ENCODE measurements around the gene MAPK13.

DNA sequence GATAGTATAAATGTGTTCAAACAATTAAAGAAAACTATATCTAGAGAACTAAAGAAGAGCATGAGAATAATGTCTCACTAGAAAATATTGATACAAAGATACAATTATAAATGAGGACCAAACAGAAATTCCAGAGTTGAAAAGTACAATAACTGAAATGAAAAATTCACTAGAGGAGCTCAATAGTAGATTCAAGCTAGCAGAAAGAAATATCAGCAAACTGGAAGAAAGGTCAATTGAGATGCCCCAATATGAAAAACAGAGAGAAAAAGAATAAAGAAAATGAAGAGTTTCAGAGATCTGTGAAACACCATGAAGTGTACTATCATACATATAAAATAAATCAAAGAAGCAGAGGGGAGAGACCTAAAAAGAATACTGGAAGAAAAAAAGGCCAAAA, 48.2 kb downstream of the MAPK13 start:
- TF ChIP-seq, protein P1, sequence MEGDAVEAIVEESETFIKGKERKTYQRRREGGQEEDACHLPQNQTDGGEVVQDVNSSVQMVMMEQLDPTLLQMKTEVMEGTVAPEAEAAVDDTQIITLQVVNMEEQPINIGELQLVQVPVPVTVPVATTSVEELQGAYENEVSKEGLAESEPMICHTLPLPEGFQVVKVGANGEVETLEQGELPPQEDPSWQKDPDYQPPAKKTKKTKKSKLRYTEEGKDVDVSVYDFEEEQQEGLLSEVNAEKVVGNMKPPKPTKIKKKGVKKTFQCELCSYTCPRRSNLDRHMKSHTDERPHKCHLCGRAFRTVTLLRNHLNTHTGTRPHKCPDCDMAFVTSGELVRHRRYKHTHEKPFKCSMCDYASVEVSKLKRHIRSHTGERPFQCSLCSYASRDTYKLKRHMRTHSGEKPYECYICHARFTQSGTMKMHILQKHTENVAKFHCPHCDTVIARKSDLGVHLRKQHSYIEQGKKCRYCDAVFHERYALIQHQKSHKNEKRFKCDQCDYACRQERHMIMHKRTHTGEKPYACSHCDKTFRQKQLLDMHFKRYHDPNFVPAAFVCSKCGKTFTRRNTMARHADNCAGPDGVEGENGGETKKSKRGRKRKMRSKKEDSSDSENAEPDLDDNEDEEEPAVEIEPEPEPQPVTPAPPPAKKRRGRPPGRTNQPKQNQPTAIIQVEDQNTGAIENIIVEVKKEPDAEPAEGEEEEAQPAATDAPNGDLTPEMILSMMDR (IDR thresholded peaks at IDR 0.05; ENCODE audit: insufficient read depth, low read length), result no peak
- TF ChIP-seq, protein P2, sequence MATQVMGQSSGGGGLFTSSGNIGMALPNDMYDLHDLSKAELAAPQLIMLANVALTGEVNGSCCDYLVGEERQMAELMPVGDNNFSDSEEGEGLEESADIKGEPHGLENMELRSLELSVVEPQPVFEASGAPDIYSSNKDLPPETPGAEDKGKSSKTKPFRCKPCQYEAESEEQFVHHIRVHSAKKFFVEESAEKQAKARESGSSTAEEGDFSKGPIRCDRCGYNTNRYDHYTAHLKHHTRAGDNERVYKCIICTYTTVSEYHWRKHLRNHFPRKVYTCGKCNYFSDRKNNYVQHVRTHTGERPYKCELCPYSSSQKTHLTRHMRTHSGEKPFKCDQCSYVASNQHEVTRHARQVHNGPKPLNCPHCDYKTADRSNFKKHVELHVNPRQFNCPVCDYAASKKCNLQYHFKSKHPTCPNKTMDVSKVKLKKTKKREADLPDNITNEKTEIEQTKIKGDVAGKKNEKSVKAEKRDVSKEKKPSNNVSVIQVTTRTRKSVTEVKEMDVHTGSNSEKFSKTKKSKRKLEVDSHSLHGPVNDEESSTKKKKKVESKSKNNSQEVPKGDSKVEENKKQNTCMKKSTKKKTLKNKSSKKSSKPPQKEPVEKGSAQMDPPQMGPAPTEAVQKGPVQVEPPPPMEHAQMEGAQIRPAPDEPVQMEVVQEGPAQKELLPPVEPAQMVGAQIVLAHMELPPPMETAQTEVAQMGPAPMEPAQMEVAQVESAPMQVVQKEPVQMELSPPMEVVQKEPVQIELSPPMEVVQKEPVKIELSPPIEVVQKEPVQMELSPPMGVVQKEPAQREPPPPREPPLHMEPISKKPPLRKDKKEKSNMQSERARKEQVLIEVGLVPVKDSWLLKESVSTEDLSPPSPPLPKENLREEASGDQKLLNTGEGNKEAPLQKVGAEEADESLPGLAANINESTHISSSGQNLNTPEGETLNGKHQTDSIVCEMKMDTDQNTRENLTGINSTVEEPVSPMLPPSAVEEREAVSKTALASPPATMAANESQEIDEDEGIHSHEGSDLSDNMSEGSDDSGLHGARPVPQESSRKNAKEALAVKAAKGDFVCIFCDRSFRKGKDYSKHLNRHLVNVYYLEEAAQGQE (IDR thresholded peaks at IDR 0.05; ENCODE audit: insufficient replicate concordance, low read depth), result no peak
- TF ChIP-seq POLR2AphosphoS5 (IDR thresholded peaks at IDR 0.05; ENCODE audit: low read depth), result no peak
- TF ChIP-seq GABPA (IDR thresholded peaks at IDR 0.05; ENCODE audit: low read depth), result no peak
- TF ChIP-seq SPI1 (IDR thresholded peaks at IDR 0.05; ENCODE audit: borderline replicate concordance, low read depth), result no peak

All from HL-60 (cell line).